Measurements from ENCODE around the gene GARS1.

GRCh38 chr7:30630986-30631385 is 36.3 kb downstream of the GARS1 start:
- TF ChIP-seq CTCF (IDR thresholded peaks at IDR 0.05 in 2 of 3, conservative IDR thresholded peaks at IDR 0.05 in 1 of 3; ENCODE audit: insufficient read depth in 2 of 3, low read depth in 1 of 3, low read length in 3 of 3) (no peak), E2F5 (CRISPR knock-in tag; IDR thresholded peaks at IDR 0.05) (no peak), POLR2A (conservative IDR thresholded peaks at IDR 0.05) (no peak), MAX (CRISPR knock-in tag; IDR thresholded peaks at IDR 0.05) (no peak)
